Measurements from ENCODE around the gene GLIS2.

DNA sequence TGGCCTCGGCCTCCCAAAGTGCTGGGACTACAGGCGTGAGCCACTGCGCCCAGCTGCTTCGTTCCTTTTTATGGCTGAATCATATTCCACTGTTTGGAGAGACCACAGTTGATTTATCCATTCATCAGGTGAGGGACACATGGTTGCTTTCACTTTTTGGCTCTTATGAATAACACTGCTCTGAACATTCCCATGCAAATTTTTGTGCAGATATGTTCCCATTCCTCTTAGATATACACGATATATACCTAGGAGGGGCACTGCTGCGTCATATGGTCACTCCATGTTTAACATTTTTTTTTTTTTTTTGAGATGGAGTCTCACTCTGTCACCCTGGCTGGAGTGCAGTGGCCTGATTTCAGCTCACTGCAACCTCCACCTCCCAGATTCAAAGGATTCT, 13.9 kb upstream of the GLIS2 start:
- no peak for TF ChIP-seq POLR2A (IDR thresholded peaks at IDR 0.05; ENCODE audit: low read depth, low read length)
- TF ChIP-seq POLR2AphosphoS5 (IDR thresholded peaks at IDR 0.05; ENCODE audit: low read depth, low read length), result no peak

All from GM12892 (cell line).